ENCODE results near the gene PTPN13.

Gene PTPN13

GRCh38 chr4:86706923-86707597 is 112.9 kb downstream of the PTPN13 start (continued):
- no peak for TF ChIP-seq ZNF513 (tag by site-specific recombination; IDR thresholded peaks at IDR 0.05)

DNA sequence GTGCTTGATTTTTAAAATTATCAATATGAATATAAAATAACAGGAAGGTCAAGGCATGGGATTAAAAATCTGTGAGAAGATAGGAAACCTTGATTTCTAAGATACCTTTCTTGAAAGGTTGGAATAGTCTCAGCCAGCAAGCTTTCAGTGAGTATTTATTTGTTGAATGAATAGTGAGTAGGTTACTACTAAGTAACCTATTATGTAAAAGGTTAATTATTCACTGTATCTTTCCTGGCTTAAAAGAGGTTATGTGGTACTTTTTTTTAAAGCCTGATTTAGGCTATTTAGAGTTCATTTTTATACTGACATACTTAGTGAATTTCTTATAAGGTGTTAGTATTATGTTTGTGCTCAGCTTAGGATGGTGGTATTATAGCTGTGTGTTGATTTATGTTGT is 123.5 kb downstream of the PTPN13 start:
- Histone ChIP-seq H3K9me3 (ENCODE audit: control insufficient read depth, insufficient read depth, low read depth, low read length) (no peaks in the 10 kb centered on the region), H3K36me3 (ENCODE audit: control insufficient read depth in 2 of 2, insufficient read depth in 1 of 2, low read length in 2 of 2) (peaks cover 18 to 35% of the 10 kb centered on the region in 2 experiments), H3K4me1 (ENCODE audit: control insufficient read depth, insufficient read depth, low read length) (no peaks in the 10 kb centered on the region), H3K4me3 (ENCODE audit: low read depth, low read length) (no peak overlapping the region), H3K27ac (ENCODE audit: extremely low read depth, low read depth, low read length) (no peak overlapping the region)
- TF ChIP-seq ZBTB8A (tag by site-specific recombination; IDR thresholded peaks at IDR 0.05) (no peak), ZNF514 (tag by site-specific recombination; IDR thresholded peaks at IDR 0.05) (no peak), ZNF777 (tag by site-specific recombination; IDR thresholded peaks at IDR 0.05; ENCODE audit: borderline replicate concordance) (no peak), FEZF1 (tag by site-specific recombination; IDR thresholded peaks at IDR 0.05) (no peak), GLIS2 (tag by site-specific recombination; IDR thresholded peaks at IDR 0.05) (no peak), ZNF792 (tag by site-specific recombination; IDR thresholded peaks at IDR 0.05) (no peak), KLF16 (tag by site-specific recombination; IDR thresholded peaks at IDR 0.05) (no peak), ZFHX2 (tag by site-specific recombination; conservative IDR thresholded peaks at IDR 0.05) (no peak), ZSCAN30 (tag by site-specific recombination; IDR thresholded peaks at IDR 0.05) (no peak), ZFP37 (tag by site-specific recombination; IDR thresholded peaks at IDR 0.05) (no peak), ZNF785 (tag by site-specific recombination; IDR thresholded peaks at IDR 0.05) (no peak), ZNF510 (tag by site-specific recombination; IDR thresholded peaks at IDR 0.05; ENCODE audit: insufficient replicate concordance) (no peak), PRDM1 (tag by site-specific recombination; IDR thresholded peaks at IDR 0.05) (no peak)
- TF ChIP-seq, protein P1, sequence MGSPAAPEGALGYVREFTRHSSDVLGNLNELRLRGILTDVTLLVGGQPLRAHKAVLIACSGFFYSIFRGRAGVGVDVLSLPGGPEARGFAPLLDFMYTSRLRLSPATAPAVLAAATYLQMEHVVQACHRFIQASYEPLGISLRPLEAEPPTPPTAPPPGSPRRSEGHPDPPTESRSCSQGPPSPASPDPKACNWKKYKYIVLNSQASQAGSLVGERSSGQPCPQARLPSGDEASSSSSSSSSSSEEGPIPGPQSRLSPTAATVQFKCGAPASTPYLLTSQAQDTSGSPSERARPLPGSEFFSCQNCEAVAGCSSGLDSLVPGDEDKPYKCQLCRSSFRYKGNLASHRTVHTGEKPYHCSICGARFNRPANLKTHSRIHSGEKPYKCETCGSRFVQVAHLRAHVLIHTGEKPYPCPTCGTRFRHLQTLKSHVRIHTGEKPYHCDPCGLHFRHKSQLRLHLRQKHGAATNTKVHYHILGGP (tag by site-specific recombination; IDR thresholded peaks at IDR 0.05): no peak
- CTCF ChIA-PET: no interaction called here
- POLR2A ChIA-PET: no interaction called here

DNA sequence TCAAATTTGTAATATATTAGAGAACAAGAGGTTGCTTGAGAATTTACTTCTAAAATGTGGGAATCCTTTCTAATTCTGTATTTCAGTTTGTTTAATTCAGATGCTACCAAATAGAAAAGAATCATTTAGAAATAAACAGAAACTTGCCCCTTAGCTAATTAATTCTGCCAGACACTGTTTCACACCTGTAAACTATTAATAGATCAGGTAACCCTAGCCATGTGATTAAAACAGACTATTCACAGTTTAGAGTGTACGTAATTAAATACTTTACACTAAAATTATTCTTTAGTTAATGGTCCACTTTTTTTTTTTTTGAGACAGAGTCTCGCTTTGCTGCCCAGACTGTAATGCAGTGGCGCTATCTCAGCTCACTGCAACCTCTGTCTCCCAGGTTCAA is 124.0 kb downstream of the PTPN13 start:
- CTCF ChIA-PET: no interaction called here
- TF ChIP-seq ZNF404 (tag by site-specific recombination; IDR thresholded peaks at IDR 0.05) (no peak), ZNF555 (tag by site-specific recombination; conservative IDR thresholded peaks at IDR 0.05) (no peak), ZNF221 (tag by site-specific recombination; IDR thresholded peaks at IDR 0.05; ENCODE audit: borderline replicate concordance) (no peak), ZNF202 (tag by site-specific recombination; IDR thresholded peaks at IDR 0.05; ENCODE audit: borderline replicate concordance) (no peak), ZFP37 (tag by site-specific recombination; IDR thresholded peaks at IDR 0.05) (no peak), ZNF561 (tag by site-specific recombination; IDR thresholded peaks at IDR 0.05; ENCODE audit: borderline replicate concordance) (no peak), KLF9 (tag by site-specific recombination; IDR thresholded peaks at IDR 0.05; ENCODE audit: low read depth) (no peak), ZNF341 (tag by site-specific recombination; IDR thresholded peaks at IDR 0.05; ENCODE audit: low read depth) (no peak), HOXA7 (CRISPR knock-in tag; IDR thresholded peaks at IDR 0.05; ENCODE audit: borderline replicate concordance) (no peak), ZNF138 (tag by site-specific recombination; IDR thresholded peaks at IDR 0.05; ENCODE audit: borderline replicate concordance) (no peak)
- no peaks in the 10 kb centered on the region for H3K4me1 ChIP-seq (ENCODE audit: control insufficient read depth, insufficient read depth, low read length)
- H3K9me3 ChIP-seq (ENCODE audit: control insufficient read depth, insufficient read depth, low read depth, low read length): no peaks in the 10 kb centered on the region
- H3K4me3 ChIP-seq (ENCODE audit: low read depth, low read length): no peak overlapping the region
- peaks cover 23 to 40% of the 10 kb centered on the region in 2 experiments for H3K36me3 ChIP-seq (ENCODE audit: control insufficient read depth in 2 of 2, insufficient read depth in 1 of 2, low read length in 2 of 2)
- H3K27ac ChIP-seq (ENCODE audit: extremely low read depth, low read depth, low read length): no peak overlapping the region
- POLR2A ChIA-PET: no interaction called here
